ENCODE measurements around the gene CFAP45.
"Not testable (repeated sequence)": the region's sequence is repeated elsewhere in the genome, so short reads cannot be mapped to it uniquely, and the experiment has no call there.

The CFAP45 gene

DNA sequence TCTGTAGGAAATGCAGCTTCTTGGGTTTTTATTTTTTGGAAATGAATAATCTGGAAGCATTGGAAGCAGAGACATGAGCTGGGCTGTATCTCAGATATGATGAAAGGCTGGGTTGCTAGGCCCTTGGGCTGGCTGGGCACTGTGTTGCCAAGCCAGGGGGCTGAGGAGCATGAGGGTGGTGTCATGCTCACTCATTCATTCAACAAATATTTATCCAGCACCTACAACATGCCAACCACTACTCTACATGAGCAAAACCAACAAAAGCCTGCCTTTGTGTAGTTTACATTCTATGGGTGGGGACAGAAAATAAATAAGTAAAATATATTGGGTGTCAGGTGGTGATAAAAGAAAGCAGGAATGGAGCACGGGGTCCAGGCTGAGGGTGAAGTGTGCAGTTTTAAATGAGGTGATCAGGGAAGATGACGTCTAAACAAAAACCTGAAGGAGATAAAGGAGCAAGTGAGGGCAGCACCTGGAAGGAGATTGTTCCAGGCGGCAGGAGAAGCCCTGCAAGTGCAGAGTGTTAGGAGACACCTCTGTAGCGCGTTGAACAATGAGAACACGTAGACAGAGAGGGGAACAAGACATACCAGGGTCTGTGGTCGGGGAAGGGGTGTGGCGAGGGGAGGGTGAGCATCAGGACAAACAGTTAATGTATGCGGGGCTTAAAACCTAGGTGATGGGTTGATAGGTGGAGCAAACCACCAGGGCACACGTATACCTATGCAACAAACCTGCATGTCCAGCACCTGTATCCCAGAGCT is 14.5 kb upstream of the CFAP45 start:
- TF ChIP-seq CTCF (IDR thresholded peaks at IDR 0.05; ENCODE audit: insufficient read depth, low read length, poor library complexity, severe bottlenecking) = no peak
- DNase-seq (ENCODE audit: extremely low read depth, insufficient read length) = no peak
- Histone ChIP-seq H3K4me3 (replicated peaks; ENCODE audit: low read depth, low read length) (no peak overlapping the region), H3K36me3 (ENCODE audit: control insufficient read depth, insufficient read depth, low read length) (peaks cover 21% of the 10 kb centered on the region), H3K27me3 (replicated peaks; ENCODE audit: control insufficient read depth, insufficient read depth, low read length) (no peaks in the 10 kb centered on the region)

- Histone ChIP-seq H3K36me3 (ENCODE audit: control insufficient read depth, insufficient read depth, low read length) (peaks cover 13% of the 10 kb centered on the region), H3K27me3 (replicated peaks; ENCODE audit: control insufficient read depth, insufficient read depth, low read length) (no peaks in the 10 kb centered on the region), H3K4me3 (replicated peaks; ENCODE audit: low read depth, low read length) (no peak overlapping the region)
- TF ChIP-seq CTCF (IDR thresholded peaks at IDR 0.05; ENCODE audit: insufficient read depth, low read length, poor library complexity, severe bottlenecking) = no peak
- no peak for DNase-seq (ENCODE audit: extremely low read depth, insufficient read length)
These were observed 13.7 kb upstream of the CFAP45 start for GRCh38 chr1:159913451-159914192.

GRCh38 chr1:159911326-159912070 is 11.5 kb upstream of the CFAP45 start:
- no peak overlapping the region for H3K4me3 ChIP-seq (replicated peaks; ENCODE audit: low read depth, low read length)
- DNase-seq (ENCODE audit: extremely low read depth, insufficient read length) = no peak

GRCh38 chr1:159908031-159908940 is 8.3 kb upstream of the CFAP45 start:
- no peak for TF ChIP-seq CTCF (IDR thresholded peaks at IDR 0.05; ENCODE audit: insufficient read depth, low read length, poor library complexity, severe bottlenecking)
- no peaks in the 10 kb centered on the region for H3K36me3 ChIP-seq (ENCODE audit: control insufficient read depth, insufficient read depth, low read length)
- DNase-seq (ENCODE audit: extremely low read depth, insufficient read length) = no peak
- H3K4me3 ChIP-seq (replicated peaks; ENCODE audit: low read depth, low read length) = no peak overlapping the region
- H3K27me3 ChIP-seq (replicated peaks; ENCODE audit: control insufficient read depth, insufficient read depth, low read length) = no peaks in the 10 kb centered on the region

More at GRCh38 chr1:159911326-159912070, 11.5 kb upstream of the CFAP45 start:
- H3K36me3 ChIP-seq (ENCODE audit: control insufficient read depth, insufficient read depth, low read length) = peaks cover 2% of the 10 kb centered on the region
- no peak for TF ChIP-seq CTCF (IDR thresholded peaks at IDR 0.05; ENCODE audit: insufficient read depth, low read length, poor library complexity, severe bottlenecking)
- no peaks in the 10 kb centered on the region for H3K27me3 ChIP-seq (replicated peaks; ENCODE audit: control insufficient read depth, insufficient read depth, low read length)

DNA sequence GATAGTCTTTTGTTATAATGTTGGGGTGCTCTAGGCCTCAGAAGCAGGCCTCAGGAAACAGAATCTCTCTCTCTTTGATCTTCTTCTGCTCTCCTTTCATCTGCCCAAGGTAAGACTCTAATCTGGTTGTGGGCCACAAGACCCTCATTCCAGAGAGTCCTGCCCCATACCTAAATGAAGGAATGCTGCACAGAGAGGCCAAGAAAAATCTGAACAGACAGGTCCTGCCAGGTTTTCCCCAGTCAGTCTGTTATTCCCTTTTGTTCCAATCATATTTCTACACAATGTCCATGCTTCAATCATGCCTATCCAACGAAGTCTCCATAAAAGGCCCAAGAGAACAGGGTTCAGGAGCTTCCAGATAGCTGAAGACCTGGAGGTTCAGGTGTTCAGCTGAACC is 7.0 kb upstream of the CFAP45 start:
- TF ChIP-seq CTCF (IDR thresholded peaks at IDR 0.05; ENCODE audit: insufficient read depth, low read length, poor library complexity, severe bottlenecking) = no peak
- H3K36me3 ChIP-seq (ENCODE audit: control insufficient read depth, insufficient read depth, low read length) = no peaks in the 10 kb centered on the region
- no peaks in the 10 kb centered on the region for H3K27me3 ChIP-seq (replicated peaks; ENCODE audit: control insufficient read depth, insufficient read depth, low read length)
- no peak overlapping the region for H3K4me3 ChIP-seq (replicated peaks; ENCODE audit: low read depth, low read length)
- DNase-seq (ENCODE audit: extremely low read depth, insufficient read length) = no peak

GRCh38 chr1:159904036-159904435 is 4.1 kb upstream of the CFAP45 start:
- not testable (repeated sequence) for DNase-seq (ENCODE audit: extremely low read depth, insufficient read length); H3K36me3 ChIP-seq (ENCODE audit: control insufficient read depth, insufficient read depth, low read length); H3K4me3 ChIP-seq (replicated peaks; ENCODE audit: low read depth, low read length); H3K27me3 ChIP-seq (replicated peaks; ENCODE audit: control insufficient read depth, insufficient read depth, low read length)

All from GM06990 (cell line).